Endothelial cell (in vitro differentiated cells): ENCODE measurements around the gene CSTB. TPM values are rescaled to one million over a fixed set of nuclear protein-coding genes. Genes with fewer than 3 reads are reported as not detected.
A peak's percentile ranks its signal among the peaks of the same experiment; 100 is the strongest.

ENCODE experiments used
- DNase-seq: peaks from one replicate; pipeline ENCODE4 v3.0.0; 2021; ENCODE audit warnings: low spot score
- H3K27ac Mint-ChIP-seq: one replicate; pipeline ENCODE4 v1.8.0; 2021; ENCODE audit warnings: mixed read lengths, inconsistent platforms; ENCODE audit not compliant: unreplicated experiment
- H3K27me3 Mint-ChIP-seq: one replicate; pipeline ENCODE4 v1.8.0; 2021; ENCODE audit warnings: mild to moderate bottlenecking, moderate library complexity, mixed read lengths, inconsistent platforms; ENCODE audit not compliant: unreplicated experiment
- H3K36me3 Mint-ChIP-seq: one replicate; pipeline ENCODE4 v1.8.0; 2021; ENCODE audit warnings: mild to moderate bottlenecking, low read depth, mixed read lengths, inconsistent platforms; ENCODE audit not compliant: unreplicated experiment
- H3K4me1 Mint-ChIP-seq: one replicate; pipeline ENCODE4 v1.8.0; 2021; ENCODE audit warnings: mild to moderate bottlenecking, mixed read lengths, inconsistent platforms; ENCODE audit not compliant: unreplicated experiment
- H3K4me3 Mint-ChIP-seq: one replicate; pipeline ENCODE4 v1.8.0; 2021; ENCODE audit warnings: mild to moderate bottlenecking, mixed read lengths, inconsistent platforms; ENCODE audit not compliant: unreplicated experiment
- H3K9me3 Mint-ChIP-seq: one replicate; pipeline ENCODE4 v1.8.0; 2021; ENCODE audit warnings: mixed read lengths, inconsistent platforms; ENCODE audit not compliant: unreplicated experiment
- total RNA-seq: library from RNA; stranded (reverse); fragmentation: NEBNext Ultra II Directional; extraction: Animal tissue kit (Norgen Biotek cat#: 25700); gene quantifications from one replicate; pipeline ENCODE4 v1.2.1, GENCODE V29; 2021; ENCODE audit not compliant: unreplicated experiment
- TF ChIP-seq, protein P1 (sequence below): fragments of 200-600 bp; sonication (generic); IDR thresholded peaks from one replicate; pipeline ENCODE4 v1.5.0; 2021; ENCODE audit warnings: antibody characterized with exemption; ENCODE audit not compliant: unreplicated experiment

The CSTB gene
- total RNA-seq, 1 donor from 2014 or later: 66.5 TPM

DNA sequence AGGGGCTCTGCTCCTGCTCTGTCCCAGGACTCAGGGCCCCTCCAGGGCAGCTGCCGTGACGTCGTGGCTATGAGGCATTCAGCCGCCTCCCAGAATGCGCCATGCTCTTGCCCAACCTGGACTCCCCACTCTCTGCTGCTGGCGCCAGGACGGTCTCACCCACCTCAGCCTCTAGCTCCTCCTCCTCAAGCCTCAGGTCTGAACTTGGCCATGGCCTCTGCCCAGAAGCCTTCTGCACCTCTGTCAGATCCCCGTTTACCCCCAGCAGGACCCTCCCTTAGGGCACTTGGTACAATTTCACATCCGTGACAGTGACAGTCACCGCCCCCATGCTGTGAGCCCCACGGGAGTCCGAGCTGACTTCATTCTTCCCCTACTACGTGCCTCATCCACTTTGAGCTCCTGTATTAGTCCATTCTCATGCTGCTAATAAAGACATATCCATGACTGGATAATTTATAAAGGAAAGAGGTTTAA lies 4.9 kb downstream of the CSTB start:
- H3K4me1 Mint-ChIP-seq: peaks cover 60% of the 10 kb centered on the region
- H3K9me3 Mint-ChIP-seq: no peaks in the 10 kb centered on the region
- TF ChIP-seq, protein P1, sequence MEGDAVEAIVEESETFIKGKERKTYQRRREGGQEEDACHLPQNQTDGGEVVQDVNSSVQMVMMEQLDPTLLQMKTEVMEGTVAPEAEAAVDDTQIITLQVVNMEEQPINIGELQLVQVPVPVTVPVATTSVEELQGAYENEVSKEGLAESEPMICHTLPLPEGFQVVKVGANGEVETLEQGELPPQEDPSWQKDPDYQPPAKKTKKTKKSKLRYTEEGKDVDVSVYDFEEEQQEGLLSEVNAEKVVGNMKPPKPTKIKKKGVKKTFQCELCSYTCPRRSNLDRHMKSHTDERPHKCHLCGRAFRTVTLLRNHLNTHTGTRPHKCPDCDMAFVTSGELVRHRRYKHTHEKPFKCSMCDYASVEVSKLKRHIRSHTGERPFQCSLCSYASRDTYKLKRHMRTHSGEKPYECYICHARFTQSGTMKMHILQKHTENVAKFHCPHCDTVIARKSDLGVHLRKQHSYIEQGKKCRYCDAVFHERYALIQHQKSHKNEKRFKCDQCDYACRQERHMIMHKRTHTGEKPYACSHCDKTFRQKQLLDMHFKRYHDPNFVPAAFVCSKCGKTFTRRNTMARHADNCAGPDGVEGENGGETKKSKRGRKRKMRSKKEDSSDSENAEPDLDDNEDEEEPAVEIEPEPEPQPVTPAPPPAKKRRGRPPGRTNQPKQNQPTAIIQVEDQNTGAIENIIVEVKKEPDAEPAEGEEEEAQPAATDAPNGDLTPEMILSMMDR: no peak
- peak overlapping the region; percentile 86 for H3K27ac Mint-ChIP-seq
- H3K27me3 Mint-ChIP-seq: peaks cover 12% of the 10 kb centered on the region
- H3K4me3 Mint-ChIP-seq: no peak overlapping the region
- H3K36me3 Mint-ChIP-seq: peaks cover 21% of the 10 kb centered on the region
- no peak for DNase-seq

DNA sequence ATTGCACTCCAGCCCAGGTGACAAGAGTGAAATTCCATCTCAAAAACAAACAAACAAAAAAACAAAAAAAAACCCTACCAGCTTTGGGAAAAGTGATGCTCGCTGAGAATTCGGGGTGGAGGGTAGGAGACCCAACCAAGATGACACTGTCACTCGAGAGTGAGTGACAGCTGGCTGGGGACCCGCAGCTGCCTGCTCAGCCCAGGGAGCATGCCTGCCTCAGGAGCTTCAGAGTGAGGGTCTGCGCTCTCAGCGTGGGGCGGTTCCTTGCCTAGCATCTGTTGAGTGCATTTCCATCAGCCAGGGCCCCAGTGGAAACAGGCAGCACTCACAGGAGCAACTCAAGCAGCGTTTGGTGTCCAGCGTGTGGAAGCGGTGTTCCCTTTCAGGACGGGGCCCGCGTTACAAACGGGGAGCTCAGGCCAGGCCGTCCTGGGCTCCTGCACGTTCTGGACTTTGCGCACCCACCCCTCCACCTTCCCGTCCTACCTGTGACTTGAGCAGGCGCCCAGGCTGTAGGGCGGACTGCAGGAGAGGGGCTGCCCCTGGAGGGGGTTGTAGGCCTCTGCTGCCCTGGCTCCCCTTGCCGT lies 5.9 kb downstream of the CSTB start:
- Mint-ChIP-seq H3K9me3 (no peaks in the 10 kb centered on the region), H3K4me3 (no peak overlapping the region), H3K36me3 (peaks cover 16% of the 10 kb centered on the region), H3K27ac (no peak overlapping the region), H3K27me3 (peaks cover 8% of the 10 kb centered on the region), H3K4me1 (peaks cover 55% of the 10 kb centered on the region)
- no peak for DNase-seq
- TF ChIP-seq, protein P1: no peak

DNA sequence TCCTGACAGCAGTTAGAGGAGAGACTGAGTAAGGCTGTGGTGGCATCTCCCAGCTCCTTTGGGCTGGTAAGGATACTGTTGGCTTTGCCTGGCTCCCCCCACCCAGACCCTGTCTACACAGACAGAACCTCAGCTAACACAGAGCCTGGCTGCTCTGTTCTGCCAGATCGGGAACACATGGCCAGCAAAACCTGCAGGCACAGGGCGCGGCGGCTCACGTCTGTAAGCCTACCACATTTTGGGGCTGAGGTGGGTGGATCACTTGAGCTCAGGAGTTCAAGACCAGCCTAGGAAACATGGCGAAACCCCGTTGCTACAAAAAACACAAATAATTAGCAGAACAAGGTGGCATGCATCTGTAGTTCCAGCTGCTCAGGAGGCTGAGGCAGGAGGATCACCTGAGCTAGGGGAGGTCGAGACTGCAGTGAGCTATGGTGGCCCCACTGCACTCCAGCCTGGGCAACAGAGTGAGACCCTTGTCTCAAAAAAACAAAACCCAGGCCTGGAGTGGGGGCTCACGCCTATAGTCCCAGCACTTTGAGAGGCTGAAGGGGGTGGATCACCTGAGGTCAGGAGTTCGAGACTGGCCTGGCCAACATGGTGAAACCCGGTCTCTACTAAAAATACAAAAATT lies 6.7 kb downstream of the CSTB start:
- Mint-ChIP-seq H3K36me3 (peaks cover 13% of the 10 kb centered on the region), H3K4me3 (no peak overlapping the region), H3K4me1 (peaks cover 51% of the 10 kb centered on the region), H3K27ac (peak overlapping the region; percentile 15), H3K27me3 (peaks cover 8% of the 10 kb centered on the region), H3K9me3 (no peaks in the 10 kb centered on the region)
- TF ChIP-seq, protein P1: no peak
- no peak for DNase-seq

DNA sequence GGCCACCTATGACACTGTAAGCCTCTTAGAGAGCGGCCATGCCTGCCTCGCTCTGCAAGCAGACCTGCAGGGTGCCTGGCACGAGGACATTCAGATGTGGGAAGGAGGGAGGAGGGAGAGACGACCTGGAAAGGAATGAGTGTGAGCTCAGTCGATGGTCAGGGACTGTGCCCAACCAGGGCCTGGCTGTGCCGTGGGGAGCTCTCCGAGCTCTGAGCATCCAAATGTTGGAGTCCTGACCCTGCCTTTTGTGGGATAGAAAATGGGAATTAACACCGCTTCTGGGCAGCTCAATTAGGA lies 7.3 kb downstream of the CSTB start:
- peak overlapping the region; percentile 46 for H3K27ac Mint-ChIP-seq
- TF ChIP-seq, protein P1: no peak
- H3K36me3 Mint-ChIP-seq: peaks cover 9% of the 10 kb centered on the region
- no peak for DNase-seq
- no peaks in the 10 kb centered on the region for H3K9me3 Mint-ChIP-seq
- H3K4me1 Mint-ChIP-seq: peaks cover 47% of the 10 kb centered on the region
- no peak overlapping the region for H3K4me3 Mint-ChIP-seq
- H3K27me3 Mint-ChIP-seq: peaks cover 9% of the 10 kb centered on the region
